GM12878 (cell line): ENCODE results near the gene CDH16.
A peak's percentile ranks its signal among the peaks of the same experiment; 100 is the strongest.

Experiments used
- BCL3 ChIP-seq: IDR thresholded peaks from 2 replicates; pipeline ENCODE4 v1.6.1; 2011; ENCODE audit warnings: borderline replicate concordance, low read depth, mild to moderate bottlenecking, moderate library complexity, low read length; ENCODE audit not compliant: insufficient read depth, poor library complexity, severe bottlenecking
- CBFB ChIP-seq: IDR thresholded peaks from 2 replicates; pipeline ENCODE4 v1.6.1; 2016; ENCODE audit warnings: antibody characterized with exemption, low read depth
- CHD2 ChIP-seq: IDR thresholded peaks from 2 replicates; pipeline ENCODE4 v1.6.1; 2011; ENCODE audit warnings: low read depth, low read length, improper control_type of control experiment, borderline replicate concordance
- GATAD2B ChIP-seq: fragments of 450-650 bp; conservative IDR thresholded peaks from 2 replicates; pipeline ENCODE4 v1.6.1; 2017; ENCODE audit warnings: low read depth, mild to moderate bottlenecking, moderate library complexity
- KDM1A ChIP-seq: fragments of 200-600 bp; sonication (generic); IDR thresholded peaks from 2 replicates; pipeline ENCODE4 v1.6.1; 2016; ENCODE audit warnings: borderline replicate concordance
- NR2C2 ChIP-seq: IDR thresholded peaks from 2 replicates; pipeline ENCODE4 v1.6.1; 2011; ENCODE audit warnings: borderline replicate concordance, low read depth; ENCODE audit not compliant: control insufficient read depth, insufficient read length
- POLR2A ChIP-seq: IDR thresholded peaks from 2 replicates; pipeline ENCODE4 v1.6.1; 2011; ENCODE audit warnings: low read depth, mild to moderate bottlenecking, low read length
- REST ChIP-seq: IDR thresholded peaks from 2 replicates; pipeline ENCODE4 v1.6.1; 2012; ENCODE audit warnings: mild to moderate bottlenecking, low read depth, low read length
- SIN3A ChIP-seq: IDR thresholded peaks from 2 replicates; pipeline ENCODE4 v1.6.1; 2012; ENCODE audit warnings: low read depth, low read length, improper control_type of control experiment
- USF2 ChIP-seq: IDR thresholded peaks from 2 replicates; pipeline ENCODE4 v1.6.1; 2011; ENCODE audit warnings: low read depth, low read length, improper control_type of control experiment, borderline replicate concordance
- ZNF207 ChIP-seq: fragments of 450-650 bp; IDR thresholded peaks from 2 replicates; pipeline ENCODE4 v1.6.1; 2014; ENCODE audit warnings: antibody characterized with exemption, mild to moderate bottlenecking, borderline replicate concordance
- TF ChIP-seq, protein P1 (sequence below), 3 experiments: IDR thresholded peaks in 2 of 3; conservative IDR thresholded peaks in 1 of 3; 2 replicates each; pipeline ENCODE4 v1.5.1; 2011; ENCODE audit warnings: low read depth in 3 of 3, low read length in 3 of 3, mild to moderate bottlenecking in 3 of 3, control low read depth in 2 of 3, moderate library complexity in 2 of 3, inconsistent platforms in 1 of 3, mixed read lengths in 1 of 3; ENCODE audit not compliant: control insufficient read depth in 2 of 3, insufficient read depth in 1 of 3; ENCODE audit errors: extremely low read depth in 1 of 3

GRCh38 chr16:66947302-66948065 lies 28.8 kb upstream of the CDH16 start:
- TF ChIP-seq, protein P1, sequence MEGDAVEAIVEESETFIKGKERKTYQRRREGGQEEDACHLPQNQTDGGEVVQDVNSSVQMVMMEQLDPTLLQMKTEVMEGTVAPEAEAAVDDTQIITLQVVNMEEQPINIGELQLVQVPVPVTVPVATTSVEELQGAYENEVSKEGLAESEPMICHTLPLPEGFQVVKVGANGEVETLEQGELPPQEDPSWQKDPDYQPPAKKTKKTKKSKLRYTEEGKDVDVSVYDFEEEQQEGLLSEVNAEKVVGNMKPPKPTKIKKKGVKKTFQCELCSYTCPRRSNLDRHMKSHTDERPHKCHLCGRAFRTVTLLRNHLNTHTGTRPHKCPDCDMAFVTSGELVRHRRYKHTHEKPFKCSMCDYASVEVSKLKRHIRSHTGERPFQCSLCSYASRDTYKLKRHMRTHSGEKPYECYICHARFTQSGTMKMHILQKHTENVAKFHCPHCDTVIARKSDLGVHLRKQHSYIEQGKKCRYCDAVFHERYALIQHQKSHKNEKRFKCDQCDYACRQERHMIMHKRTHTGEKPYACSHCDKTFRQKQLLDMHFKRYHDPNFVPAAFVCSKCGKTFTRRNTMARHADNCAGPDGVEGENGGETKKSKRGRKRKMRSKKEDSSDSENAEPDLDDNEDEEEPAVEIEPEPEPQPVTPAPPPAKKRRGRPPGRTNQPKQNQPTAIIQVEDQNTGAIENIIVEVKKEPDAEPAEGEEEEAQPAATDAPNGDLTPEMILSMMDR (IDR thresholded peaks at IDR 0.05 in 2 of 3, conservative IDR thresholded peaks at IDR 0.05 in 1 of 3; ENCODE audit: control insufficient read depth in 2 of 3, extremely low read depth in 1 of 3, insufficient read depth in 1 of 3, low read depth in 3 of 3, low read length in 3 of 3): peak; percentile 74 to 94 (median 88); a peak in 5 of 6 replicates
- no peak for TF ChIP-seq REST
- no peak for TF ChIP-seq NR2C2
- TF ChIP-seq BCL3: no peak
- TF ChIP-seq SIN3A: no peak
- no peak for TF ChIP-seq USF2
- TF ChIP-seq POLR2A: no peak
- no peak for TF ChIP-seq CHD2
- TF ChIP-seq KDM1A: no peak
- no peak for TF ChIP-seq CBFB
- TF ChIP-seq ZNF207: no peak
- no peak for TF ChIP-seq GATAD2B
